GM04503 (cell line): ENCODE data around the gene EPN2.

ENCODE experiments used
- DNase-seq: peaks from one replicate; pipeline ENCODE4 v3.0.0-alpha.2; 2012; ENCODE audit warnings: low read depth

EPN2 gene

DNA sequence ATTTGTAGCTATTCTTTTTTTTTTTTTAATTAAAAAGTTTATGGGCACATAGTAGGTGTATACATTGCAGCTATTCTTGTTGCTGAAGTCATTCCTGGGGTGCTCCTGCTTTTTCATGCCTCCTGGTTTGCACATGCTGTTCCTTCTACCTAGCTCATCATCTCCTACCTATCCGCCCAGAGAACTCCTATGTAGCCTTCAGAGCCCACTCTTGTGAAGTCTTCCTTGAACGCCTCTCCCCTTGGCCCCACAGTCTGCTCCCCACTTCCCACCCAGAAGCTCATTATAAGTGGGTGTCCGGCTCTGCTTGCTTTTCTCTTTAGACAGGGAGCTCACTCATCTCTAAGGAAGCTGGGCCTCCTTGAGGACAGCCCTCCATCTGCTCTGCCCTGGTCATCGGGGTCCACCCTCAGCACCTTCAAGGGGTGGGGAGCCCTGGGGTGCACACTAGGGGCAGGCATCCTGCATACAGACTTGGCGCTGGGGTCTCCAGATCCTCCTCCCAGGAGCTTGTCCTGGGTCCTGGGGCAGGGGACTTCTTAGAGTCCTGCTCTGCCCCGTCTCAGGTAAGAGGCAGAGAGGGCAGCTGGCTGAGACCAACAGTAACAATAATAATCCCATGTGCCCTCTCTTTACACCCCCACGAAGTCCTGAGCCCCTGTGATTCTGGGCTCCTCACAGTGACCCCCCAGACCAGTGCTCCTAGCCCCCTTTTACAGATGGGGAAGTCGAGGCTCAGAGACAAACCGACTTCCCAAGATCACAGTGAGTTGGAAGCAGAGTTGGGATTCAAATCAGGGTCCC, 128.9 kb downstream of the EPN2 start:
- no peak for DNase-seq

DNA sequence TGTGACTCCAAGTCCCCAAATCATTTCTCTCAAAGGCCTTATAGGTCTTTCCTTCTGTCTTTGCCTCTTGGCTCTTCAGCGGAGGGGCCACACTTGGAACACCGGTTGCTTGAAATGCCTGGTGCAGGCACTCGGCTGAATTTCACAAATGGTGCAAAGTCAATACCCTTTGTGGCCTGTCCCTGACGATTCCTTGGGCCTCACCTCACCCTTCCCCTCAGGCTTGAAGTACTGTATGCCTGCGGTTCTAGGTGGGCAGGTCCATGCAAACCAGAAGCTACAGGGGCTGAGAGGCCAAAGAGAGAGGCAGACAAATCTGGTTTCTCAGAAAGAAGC, 129.4 kb downstream of the EPN2 start:
- DNase-seq, result no peak

DNA sequence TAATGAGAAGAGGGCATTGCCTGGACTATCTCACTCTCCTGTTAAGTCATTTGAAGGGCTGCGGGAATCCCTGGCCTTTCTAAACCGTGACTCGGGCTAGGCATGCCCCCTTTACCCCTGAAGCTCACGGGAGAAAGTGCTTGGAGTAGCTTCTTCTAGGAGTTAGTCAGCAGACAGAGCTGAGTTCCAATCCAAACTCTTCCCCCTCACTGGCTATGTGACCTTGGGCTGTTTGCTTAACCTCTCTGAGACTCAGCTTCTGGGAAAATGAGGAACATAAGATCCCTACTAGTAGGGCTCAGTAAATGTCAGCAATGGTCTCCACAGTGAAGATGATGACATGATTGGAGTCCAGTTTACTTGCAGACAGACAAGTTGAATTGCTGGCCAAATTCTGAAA, 131.1 kb downstream of the EPN2 start:
- DNase-seq, result no peak

DNA sequence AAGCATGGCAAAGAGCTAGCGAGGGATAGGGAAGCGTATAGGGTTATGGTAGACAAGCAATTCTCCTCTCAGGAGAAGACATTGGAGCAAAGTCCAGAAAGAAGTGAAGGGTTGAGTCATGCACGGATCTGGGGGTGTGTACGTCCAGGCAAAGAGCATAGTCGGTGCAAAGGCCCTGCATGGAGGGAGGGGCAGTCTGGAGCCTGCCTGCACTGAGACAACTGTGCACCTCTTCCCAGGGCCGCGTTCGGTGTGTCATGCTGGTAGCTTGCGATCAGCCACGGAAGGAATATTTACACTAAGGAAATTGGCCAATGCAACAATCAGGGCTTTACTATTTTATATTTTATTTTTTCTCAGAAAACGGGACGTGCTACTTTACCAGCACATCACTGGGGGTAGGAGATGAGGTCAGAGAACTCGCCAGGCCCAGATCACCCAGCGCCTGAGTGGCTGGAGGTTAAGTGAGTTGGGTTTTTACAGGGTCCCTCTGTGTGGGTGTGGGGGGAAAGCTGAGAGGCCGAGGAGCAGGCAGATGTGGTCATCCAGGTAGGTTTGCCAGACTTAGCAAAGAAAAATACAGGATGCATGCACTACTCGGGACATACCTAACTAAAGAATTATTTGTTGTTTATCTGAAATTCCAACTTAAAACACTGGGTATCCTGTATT, 132.1 kb downstream of the EPN2 start:
- no peak for DNase-seq

DNA sequence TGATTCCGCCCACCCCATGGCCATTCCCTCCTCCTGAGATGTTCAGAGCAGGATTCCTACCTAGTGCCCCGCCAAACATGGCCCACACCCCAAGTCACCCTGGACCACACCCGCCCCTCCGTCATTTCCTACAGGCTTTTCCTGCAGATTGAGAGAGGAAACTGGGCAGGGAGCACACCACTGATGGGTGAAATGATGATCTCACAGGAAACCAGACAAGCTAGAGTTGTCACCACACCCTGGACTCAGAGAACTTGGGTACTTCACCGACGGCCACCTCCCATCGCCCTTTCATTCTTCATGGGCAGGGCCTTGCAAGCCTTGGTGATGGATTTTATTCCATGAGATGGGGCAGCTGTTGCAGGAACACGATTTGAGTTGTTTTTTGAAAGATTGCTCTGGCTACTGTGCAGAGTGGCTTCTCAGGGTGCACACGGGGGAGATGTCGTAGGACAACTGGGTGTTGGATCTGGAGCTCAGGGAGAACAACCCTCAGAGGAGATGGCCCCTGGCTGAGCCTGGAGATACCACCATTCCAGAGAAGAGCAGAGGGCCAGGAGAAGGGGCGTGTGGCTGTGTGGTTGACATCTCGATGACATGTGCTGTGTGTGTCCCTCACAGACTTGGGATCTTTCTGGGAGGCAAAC, 132.8 kb downstream of the EPN2 start:
- DNase-seq, result no peak

DNA sequence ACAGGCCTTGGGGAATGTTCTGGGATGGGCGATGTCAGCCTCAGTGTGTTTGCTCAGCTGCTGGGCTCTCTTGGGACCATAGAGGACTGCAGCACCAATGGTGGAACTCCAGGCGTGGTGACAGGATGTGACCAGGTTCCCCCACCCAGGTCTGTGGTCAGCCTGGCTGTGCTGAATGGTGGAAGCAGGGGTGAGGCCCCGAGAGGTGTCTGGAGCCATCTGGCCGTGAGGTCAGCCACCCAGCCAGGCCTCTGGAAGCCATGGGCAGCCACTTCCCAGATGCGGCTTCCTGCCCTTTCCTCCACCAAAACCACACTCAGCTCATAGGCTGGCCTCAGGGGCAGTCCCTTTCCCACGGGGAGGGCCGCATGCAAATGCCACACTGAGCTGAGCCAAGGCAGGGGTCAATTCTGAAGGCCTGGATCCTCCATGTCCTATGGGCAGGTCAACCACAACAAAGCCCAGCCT, 133.4 kb downstream of the EPN2 start:
- DNase-seq, result no peak

DNA sequence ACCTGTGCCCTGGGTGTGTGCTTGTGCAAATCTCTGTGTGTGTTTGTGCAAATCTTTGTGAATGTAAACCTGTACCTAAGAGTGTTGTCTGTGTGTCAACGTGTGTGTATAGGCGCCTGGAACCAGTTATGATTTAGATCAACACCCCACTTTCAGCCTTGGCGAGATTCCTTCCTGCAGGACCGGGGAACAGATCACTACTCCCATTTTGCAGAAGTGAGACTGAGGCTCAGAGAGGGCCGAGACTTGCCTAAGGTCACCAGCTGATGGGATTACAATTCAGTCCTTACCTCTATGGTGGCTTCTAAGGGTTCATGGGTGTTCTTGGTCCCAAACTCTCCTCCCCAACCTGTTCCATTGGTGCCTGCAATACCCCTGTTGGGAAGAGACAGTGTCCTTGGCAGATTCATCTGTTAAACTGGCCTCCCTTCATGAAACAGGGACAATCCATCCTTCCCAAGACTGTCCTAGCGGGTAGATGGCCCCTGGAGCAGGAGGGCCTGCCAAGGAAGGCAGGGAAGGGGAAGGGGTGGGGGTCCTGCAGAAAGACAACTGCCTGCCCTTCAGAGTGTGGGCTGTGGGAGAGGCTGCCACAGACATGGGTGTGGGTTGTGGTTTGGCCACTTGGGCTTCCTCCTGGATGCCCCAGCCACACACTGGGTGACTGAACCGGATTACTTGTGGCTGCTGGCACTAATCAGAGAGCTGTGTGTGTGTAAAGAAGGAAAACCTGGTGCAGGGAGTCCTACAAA, 134.3 kb downstream of the EPN2 start:
- DNase-seq, result no peak

DNA sequence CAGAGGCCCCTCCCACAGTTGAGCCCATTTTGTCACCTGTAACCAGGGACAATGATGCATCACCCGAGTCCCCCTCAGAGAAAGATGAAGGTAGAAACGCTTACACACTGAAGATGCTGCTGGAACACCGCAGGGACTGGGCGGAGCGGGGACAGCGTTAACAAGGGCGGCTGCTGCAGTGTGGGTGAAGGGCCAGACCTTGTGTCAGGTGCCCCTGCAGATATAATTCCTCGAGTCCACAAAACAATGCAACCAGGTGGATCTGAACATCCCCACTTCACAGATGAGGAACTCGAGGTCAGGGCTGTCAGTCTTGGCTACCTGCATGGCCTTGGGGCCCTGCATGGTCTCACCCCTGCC, 134.8 kb downstream of the EPN2 start:
- no peak for DNase-seq

DNA sequence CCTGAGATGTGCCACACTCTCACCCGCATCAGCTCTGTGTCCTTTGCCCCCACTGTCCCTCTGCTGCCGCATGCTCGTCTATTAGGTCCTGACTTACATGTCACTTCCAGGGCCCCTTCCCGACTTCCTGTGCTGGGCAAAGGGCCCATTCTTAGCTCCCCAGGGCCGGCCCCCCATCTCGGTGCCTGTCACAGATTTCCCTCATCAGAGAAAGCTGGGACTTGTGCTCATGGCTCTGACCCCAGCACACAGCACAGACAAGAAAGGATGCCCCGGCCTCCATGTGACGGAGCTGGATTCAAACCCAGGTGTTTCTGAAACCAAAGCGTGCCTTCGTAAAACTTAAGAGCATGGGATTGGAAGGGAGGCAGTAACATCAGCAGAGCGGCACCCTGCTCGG, 135.3 kb downstream of the EPN2 start:
- DNase-seq, result no peak

DNA sequence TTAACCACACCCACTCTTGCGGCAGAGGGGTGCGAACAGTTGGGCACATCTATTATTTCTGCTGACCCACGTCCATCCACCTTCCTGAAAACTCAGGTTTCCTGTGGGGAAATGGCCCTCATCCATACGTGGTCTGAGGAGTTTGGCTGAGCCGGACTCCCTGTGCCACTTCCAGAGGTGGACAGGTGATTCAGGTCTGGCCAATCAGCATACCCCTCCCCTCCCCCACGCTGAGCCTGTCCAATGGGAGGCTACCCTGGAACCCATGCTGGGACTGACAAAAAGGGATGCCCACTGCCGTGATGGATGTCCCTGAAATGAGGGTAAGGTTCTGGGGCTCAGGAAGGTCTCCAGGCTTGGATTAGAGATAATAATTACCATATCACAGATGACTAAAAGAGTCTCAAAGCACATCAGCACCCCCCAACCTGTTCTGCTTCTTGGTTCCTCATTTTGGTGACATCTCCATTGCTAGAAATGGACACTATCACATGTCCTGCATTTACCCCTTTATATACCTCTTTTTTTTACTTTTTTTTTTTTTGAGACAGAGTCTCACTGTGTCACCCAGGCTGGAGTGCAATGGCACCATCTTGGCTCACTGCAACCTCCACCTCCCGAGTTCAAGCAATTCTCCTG, 135.8 kb downstream of the EPN2 start:
- no peak for DNase-seq

DNA sequence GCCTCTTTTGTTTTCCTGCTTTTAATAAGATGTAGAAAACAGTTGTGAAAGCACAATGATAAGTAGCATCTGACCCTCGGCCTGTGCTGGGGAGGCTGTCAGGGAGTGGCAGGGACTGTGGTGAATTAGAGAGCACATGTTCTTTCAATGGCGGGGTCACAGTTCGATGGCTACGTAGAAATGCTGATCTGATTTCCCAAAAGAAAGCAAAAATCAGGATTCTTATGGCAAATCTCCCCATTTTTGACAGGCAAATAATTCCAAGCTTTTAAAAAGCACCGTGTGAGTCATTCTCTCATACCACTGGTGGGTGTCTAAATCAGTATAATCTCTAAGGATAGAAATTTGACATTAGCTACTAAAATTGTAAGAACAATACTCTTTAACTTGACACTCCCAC, 137.0 kb downstream of the EPN2 start:
- DNase-seq, result no peak

DNA sequence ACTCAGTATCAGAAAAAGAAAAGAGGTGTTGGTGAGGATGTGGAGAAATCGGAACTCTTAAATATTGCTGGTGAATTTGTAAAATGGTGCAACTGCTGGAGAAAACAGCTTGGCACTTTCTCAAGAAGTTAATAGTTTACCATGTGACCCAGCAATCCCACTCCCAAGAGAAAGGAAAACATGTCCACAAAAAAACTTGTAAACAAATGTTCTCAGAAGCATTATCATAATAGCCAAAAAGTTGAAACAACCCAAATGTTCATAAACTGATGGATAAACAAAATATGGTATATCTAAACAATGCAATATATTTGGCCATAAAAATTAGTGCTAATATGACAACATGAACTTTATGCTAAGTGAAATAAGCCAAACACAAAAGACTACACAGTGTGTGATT, 138.6 kb downstream of the EPN2 start:
- no peak for DNase-seq

DNA sequence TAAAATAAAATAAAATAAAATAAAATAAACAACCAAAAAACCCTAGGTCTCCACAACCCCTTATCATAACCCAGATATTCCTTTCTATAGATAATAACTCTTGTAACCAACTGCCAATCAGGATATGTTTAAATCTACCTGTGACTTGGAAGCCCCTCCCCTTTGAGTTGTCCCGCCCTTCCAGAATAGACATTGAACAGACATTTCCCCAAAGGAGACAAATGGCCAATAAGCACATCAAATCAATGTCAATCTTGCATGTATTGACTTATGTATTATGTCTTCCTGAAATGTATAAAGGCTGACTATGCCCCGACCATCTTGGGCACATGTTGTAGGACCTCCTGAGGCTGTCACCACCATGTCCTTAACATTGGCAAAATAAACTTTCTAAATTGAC, 139.6 kb downstream of the EPN2 start:
- DNase-seq, result no peak

DNA sequence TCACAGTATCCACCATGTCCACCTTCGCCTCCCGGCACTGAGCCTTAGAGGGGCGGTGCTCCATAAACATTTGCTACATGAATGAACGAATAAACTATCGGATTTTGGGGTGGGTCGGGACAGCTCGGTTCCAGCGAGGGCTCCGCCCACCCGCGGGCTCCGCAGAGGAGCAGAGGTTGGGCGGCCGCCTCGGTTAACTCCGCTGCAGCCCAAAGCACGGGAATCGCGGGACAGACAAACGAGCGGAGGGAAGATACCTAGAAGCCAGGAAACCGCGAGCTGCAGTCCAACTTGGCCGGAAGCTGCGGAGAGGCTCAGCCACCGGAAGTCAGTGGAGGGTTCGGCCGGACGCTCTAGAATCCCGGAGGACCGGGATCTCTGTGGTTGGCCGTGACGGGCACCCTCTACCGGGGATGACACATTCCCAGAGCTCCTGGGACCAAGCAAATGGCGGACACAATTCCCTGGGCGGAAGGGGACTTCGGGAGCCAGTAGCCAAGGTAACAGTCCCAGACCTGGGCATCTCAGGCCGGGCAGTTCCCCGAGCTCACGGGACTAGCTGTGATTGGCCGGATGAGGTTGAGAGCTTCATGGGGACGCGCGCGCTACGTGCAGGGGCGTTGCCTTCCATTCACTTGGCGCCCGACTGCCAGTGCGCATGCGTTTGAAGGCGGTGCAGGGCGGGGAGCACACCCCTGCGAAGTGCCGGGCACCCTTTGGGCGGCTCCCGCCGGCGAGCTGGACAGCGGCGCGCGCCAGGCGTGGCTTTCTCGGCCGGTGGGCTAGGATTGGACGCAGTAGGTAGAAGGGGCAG, 140.6 kb downstream of the EPN2 start:
- DNase-seq, result peak; percentile 93

DNA sequence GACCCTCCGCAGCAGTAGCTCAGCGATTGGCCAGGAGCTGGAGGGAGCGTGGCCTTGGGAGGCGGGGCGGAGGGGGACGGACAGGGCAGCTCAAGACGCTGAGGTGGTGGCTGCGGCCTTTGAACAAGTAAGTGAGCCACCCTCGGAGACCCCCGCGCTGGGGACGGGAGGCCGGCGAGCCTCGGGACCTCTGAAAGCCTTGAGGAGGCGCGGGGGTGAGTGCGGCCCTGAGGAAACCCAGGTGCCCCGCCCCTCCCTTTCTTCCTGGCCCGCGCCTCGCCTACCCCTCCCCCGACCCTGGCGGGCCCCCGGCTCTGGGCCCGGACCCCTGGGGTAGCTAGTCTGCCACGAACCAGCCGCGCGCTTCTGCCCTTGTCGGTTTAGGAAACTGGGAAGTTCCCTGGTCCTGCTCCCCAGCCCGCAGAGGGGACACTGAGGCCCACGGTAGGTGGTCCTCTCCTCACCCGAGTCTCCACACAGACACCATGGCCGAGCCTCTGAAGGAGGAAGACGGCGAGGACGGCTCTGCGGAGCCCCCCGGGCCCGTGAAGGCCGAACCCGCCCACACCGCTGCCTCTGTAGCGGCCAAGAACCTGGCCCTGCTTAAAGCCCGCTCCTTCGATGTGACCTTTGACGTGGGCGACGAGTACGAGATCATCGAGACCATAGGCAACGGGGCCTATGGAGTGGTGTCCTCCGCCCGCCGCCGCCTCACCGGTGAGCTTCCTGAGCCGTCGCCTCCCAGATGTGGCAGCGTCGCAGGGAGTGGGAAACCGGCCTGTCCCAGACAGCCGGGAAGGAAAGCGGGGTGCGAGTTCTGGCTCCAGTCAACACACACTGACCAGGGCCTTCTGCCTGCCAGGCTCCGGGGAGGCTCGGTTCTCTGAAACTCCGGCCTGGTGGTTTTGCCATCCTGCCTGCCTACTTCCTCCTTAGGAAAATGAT, 141.5 kb downstream of the EPN2 start, which contains the start of gene MAPK7:
MAPK7 (plus strand) TSS at position 83 of the 945 bp plus-strand sequence; CDS start at position 486, 403 bp downstream.
- no peak for DNase-seq

DNA sequence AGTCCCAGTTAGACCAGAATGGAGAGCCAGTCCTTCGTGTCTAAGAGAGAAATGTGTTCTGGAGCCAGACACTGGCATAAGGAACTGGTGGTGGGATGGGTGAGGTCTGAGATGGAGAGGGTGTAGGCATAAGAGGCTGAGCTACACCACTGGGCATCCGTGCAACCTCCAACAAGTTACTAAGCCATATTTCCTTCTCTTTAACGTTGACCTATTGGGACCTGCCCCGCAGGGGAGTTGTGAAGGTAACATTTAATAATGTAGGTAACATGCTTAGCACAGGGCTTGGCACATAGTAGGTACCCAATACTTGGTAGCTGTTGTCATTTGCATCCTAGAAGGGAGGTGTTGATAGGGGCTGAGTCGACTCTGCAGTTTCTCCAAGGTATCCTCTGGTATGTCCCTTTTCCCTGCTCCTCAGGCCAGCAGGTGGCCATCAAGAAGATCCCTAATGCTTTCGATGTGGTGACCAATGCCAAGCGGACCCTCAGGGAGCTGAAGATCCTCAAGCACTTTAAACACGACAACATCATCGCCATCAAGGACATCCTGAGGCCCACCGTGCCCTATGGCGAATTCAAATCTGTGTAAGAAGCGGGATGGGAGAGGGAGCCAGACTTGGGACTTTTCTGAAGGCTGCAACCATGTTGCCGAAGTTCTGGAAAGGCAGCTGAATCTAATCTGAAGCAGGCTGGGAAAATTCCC, 142.3 kb downstream of the EPN2 start:
- DNase-seq, result no peak

DNA sequence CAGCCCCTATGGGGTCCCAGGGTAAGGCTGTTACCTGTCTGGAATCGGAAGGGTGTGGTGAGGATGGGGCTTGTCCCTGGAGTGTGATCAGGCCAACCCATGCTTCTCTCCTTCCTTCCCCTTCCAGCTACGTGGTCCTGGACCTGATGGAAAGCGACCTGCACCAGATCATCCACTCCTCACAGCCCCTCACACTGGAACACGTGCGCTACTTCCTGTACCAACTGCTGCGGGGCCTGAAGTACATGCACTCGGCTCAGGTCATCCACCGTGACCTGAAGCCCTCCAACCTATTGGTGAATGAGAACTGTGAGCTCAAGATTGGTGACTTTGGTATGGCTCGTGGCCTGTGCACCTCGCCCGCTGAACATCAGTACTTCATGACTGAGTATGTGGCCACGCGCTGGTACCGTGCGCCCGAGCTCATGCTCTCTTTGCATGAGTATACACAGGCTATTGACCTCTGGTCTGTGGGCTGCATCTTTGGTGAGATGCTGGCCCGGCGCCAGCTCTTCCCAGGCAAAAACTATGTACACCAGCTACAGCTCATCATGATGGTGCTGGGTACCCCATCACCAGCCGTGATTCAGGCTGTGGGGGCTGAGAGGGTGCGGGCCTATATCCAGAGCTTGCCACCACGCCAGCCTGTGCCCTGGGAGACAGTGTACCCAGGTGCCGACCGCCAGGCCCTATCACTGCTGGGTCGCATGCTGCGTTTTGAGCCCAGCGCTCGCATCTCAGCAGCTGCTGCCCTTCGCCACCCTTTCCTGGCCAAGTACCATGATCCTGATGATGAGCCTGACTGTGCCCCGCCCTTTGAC, 143.5 kb downstream of the EPN2 start:
- no peak for DNase-seq

DNA sequence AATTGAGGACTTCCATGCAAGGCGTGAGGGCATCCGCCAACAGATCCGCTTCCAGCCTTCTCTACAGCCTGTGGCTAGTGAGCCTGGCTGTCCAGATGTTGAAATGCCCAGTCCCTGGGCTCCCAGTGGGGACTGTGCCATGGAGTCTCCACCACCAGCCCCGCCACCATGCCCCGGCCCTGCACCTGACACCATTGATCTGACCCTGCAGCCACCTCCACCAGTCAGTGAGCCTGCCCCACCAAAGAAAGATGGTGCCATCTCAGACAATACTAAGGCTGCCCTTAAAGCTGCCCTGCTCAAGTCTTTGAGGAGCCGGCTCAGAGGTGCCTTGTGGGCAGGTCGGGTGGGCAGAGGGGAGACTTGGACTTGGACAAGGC, 144.2 kb downstream of the EPN2 start:
- no peak for DNase-seq
